GM12878 (cell line): ENCODE measurements around the gene OR5AU1. TPM values are rescaled to one million over a fixed set of nuclear protein-coding genes. Genes with fewer than 3 reads are reported as not detected.

Experiments used
- CBX5 ChIP-seq: sonication (generic); IDR thresholded peaks from 2 replicates; pipeline ENCODE4 v1.6.1; 2016; ENCODE audit warnings: low read depth, moderate library complexity, mild to moderate bottlenecking, inconsistent platforms
- EGR1 ChIP-seq, 2 experiments: IDR thresholded peaks; 1 replicate in 1 of 2; 2 replicates in 1 of 2; pipeline ENCODE4 v1.6.1; 2011 to 2012; ENCODE audit warnings: low read depth in 2 of 2, low read length in 2 of 2, borderline replicate concordance in 1 of 2, mild to moderate bottlenecking in 1 of 2, moderate library complexity in 1 of 2
- GABPA ChIP-seq: IDR thresholded peaks from 2 replicates; pipeline ENCODE4 v1.6.1; 2014; ENCODE audit warnings: antibody characterized with exemption, low read depth, mild to moderate bottlenecking, inconsistent platforms
- GATAD2B ChIP-seq: fragments of 450-650 bp; conservative IDR thresholded peaks from 2 replicates; pipeline ENCODE4 v1.6.1; 2017; ENCODE audit warnings: low read depth, mild to moderate bottlenecking, moderate library complexity
- IRF4 ChIP-seq: IDR thresholded peaks from 2 replicates; pipeline ENCODE4 v1.6.1; 2011; ENCODE audit warnings: low read depth, low read length
- MYB ChIP-seq: fragments of 150-350 bp; IDR thresholded peaks from 2 replicates; pipeline ENCODE4 v1.6.1; 2014; ENCODE audit warnings: mild to moderate bottlenecking, low read depth, low read length, borderline replicate concordance
- POLR2AphosphoS2 ChIP-seq: IDR thresholded peaks from 2 replicates; pipeline ENCODE4 v1.6.1; 2011; ENCODE audit warnings: low read depth, mild to moderate bottlenecking, low read length, improper control_type of control experiment, moderate library complexity
- POU2F2 ChIP-seq: IDR thresholded peaks from 3 replicates; pipeline ENCODE4 v1.6.1; 2011; ENCODE audit warnings: low read depth, mild to moderate bottlenecking, low read length, borderline replicate concordance
- RUNX3 ChIP-seq: IDR thresholded peaks from 2 replicates; pipeline ENCODE4 v1.6.1; 2012; ENCODE audit warnings: low read length, inconsistent platforms
- SIN3A ChIP-seq: IDR thresholded peaks from 2 replicates; pipeline ENCODE4 v1.6.1; 2012; ENCODE audit warnings: low read depth, low read length, improper control_type of control experiment
- SMC3 ChIP-seq: IDR thresholded peaks from 2 replicates; pipeline ENCODE4 v1.6.1; 2011; ENCODE audit warnings: low read length, improper control_type of control experiment, borderline replicate concordance
- SP1 ChIP-seq: IDR thresholded peaks from one replicate; pipeline ENCODE4 v1.6.1; 2011; ENCODE audit warnings: low read depth, low read length
- SREBF1 ChIP-seq: IDR thresholded peaks from 2 replicates; pipeline ENCODE4 v1.6.1; 2012; ENCODE audit warnings: mild to moderate bottlenecking, low read length
- TAF1 ChIP-seq: IDR thresholded peaks from 2 replicates; pipeline ENCODE4 v1.6.1; 2011; ENCODE audit warnings: mild to moderate bottlenecking, low read depth, low read length, borderline replicate concordance
- TARDBP ChIP-seq: IDR thresholded peaks from 2 replicates; pipeline ENCODE4 v1.6.1; 2016; ENCODE audit warnings: borderline replicate concordance
- YY1 ChIP-seq: IDR thresholded peaks from 2 replicates; pipeline ENCODE4 v1.6.1; 2011; ENCODE audit warnings: low read depth, mild to moderate bottlenecking, low read length
- polyA plus RNA-seq, 11 experiments: library from polyadenylated mRNA; depleted of rRNA in 4 of 11; unstranded in 6 of 11; stranded (reverse) in 5 of 11; fragments of >200 nt; fragmentation: Nextera tagmentation in 4 of 11; fragmentation: Illumina TruSeq in 1 of 11; extraction: Ambion mirVana in 4 of 11; extraction: Trizol in 1 of 11; gene quantifications; 1 replicate in 1 of 11; 2 replicates in 10 of 11; pipeline versions ENCODE4 v1.2.1 to v1.2.3, GENCODE V29; 2011 to 2016; ENCODE audit warnings: inconsistent platforms in 2 of 11, missing spikeins in 2 of 11, low read depth in 1 of 11
- total RNA-seq, 4 experiments: library from RNA; depleted of rRNA in 3 of 4; stranded (reverse); fragments of >200 nt in 3 of 4; fragmentation: Illumina TruSeq in 1 of 4; extraction: Trizol in 1 of 4; gene quantifications; 2 replicates each; pipeline versions ENCODE4 v1.2.1 to v1.2.3, GENCODE V29; 2013 to 2021
- TF ChIP-seq, protein P1 (sequence below): fragments of 150-350 bp; IDR thresholded peaks from 2 replicates; pipeline ENCODE4 v1.6.1; 2016; ENCODE audit warnings: low read depth, low read length
- TF ChIP-seq, protein P2 (sequence below): fragments of 450-650 bp; IDR thresholded peaks from 2 replicates; pipeline ENCODE4 v1.6.1; 2016; ENCODE audit warnings: mild to moderate bottlenecking

The OR5AU1 gene
- total and polyA plus RNA-seq, 10 of the 15 experiments (the other 5 are each of a cell fraction or from before 2014, with no cell fraction given): not detected

DNA sequence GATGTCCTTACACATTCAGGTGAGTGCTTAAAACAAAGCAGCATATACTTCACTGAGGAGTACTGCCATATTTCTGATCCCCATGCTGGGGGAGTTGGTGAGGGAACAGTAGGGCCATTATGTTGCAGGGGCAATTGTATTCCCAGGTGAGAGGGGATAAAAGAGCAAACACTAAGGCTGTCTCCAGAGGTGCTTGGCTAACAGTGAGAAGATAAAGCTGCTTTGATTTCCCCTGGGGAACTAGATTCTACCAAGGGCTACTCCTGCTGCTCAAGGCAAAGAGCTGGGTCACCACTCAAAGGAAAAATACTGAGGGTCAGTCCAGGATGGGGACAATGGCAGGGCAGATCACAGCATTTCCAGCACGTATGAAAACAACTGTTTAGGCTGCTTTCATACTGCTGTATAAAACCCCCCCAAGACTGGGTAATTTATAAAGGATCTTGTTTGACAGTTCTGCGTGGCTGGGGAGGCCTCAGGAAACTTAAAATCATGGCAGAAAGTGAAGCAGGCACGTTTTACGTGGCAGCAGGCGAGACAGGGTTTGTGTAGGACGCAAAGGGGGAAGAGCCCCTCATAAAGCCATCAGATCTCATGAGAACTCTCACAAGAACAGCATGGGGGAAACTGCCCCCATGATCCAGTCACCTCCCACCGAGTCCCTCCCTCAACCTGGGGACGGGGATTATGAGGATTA lies 47.8 kb upstream of the OR5AU1 start (continued):
- TF ChIP-seq, protein P1, sequence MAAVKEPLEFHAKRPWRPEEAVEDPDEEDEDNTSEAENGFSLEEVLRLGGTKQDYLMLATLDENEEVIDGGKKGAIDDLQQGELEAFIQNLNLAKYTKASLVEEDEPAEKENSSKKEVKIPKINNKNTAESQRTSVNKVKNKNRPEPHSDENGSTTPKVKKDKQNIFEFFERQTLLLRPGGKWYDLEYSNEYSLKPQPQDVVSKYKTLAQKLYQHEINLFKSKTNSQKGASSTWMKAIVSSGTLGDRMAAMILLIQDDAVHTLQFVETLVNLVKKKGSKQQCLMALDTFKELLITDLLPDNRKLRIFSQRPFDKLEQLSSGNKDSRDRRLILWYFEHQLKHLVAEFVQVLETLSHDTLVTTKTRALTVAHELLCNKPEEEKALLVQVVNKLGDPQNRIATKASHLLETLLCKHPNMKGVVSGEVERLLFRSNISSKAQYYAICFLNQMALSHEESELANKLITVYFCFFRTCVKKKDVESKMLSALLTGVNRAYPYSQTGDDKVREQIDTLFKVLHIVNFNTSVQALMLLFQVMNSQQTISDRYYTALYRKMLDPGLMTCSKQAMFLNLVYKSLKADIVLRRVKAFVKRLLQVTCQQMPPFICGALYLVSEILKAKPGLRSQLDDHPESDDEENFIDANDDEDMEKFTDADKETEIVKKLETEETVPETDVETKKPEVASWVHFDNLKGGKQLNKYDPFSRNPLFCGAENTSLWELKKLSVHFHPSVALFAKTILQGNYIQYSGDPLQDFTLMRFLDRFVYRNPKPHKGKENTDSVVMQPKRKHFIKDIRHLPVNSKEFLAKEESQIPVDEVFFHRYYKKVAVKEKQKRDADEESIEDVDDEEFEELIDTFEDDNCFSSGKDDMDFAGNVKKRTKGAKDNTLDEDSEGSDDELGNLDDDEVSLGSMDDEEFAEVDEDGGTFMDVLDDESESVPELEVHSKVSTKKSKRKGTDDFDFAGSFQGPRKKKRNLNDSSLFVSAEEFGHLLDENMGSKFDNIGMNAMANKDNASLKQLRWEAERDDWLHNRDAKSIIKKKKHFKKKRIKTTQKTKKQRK: no peak
- TF ChIP-seq YY1 (no peak), MYB (no peak), GATAD2B (no peak), IRF4 (no peak), SREBF1 (no peak), POU2F2 (peak; percentile 16; the same call in 1 of the 3 replicates), RUNX3 (0 out of 2 replicates have a peak, but pooled peaks have one; percentile 2), CBX5 (no peak), EGR1 (IDR thresholded peaks at IDR 0.05; ENCODE audit: borderline replicate concordance in 1 of 2, low read depth in 2 of 2, low read length in 2 of 2) (no peak), GABPA (no peak), SMC3 (no peak), SIN3A (no peak), POLR2AphosphoS2 (peak; percentile 72), TAF1 (no peak), SP1 (no peak), TARDBP (no peak)
- TF ChIP-seq, protein P2, sequence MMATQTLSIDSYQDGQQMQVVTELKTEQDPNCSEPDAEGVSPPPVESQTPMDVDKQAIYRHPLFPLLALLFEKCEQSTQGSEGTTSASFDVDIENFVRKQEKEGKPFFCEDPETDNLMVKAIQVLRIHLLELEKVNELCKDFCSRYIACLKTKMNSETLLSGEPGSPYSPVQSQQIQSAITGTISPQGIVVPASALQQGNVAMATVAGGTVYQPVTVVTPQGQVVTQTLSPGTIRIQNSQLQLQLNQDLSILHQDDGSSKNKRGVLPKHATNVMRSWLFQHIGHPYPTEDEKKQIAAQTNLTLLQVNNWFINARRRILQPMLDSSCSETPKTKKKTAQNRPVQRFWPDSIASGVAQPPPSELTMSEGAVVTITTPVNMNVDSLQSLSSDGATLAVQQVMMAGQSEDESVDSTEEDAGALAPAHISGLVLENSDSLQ: no peak
